ENCODE measurements around the gene TRPM3.

The TRPM3 gene

DNA sequence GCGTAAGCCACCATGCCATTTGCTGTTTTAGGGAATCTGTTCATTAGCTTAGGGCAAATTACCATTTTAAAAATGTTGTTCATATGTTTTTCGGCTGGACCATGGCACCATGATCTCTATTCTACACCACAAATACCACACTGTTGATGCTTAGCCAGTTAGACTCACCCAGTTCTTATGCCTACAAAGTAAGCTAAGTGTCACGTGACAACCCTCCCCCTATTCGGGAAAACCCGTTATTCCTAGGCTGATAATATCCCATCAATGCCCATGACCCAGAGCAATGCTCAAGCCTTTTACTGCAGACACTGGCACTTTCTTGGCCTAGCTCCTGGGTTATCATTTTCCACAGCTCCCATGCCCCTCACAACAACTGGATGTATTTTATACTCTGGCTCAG, 426.7 kb downstream of the TRPM3 start:
- no peak for DNase-seq (ENCODE audit: extremely low read depth, low read depth)
- TF ChIP-seq, protein P1, sequence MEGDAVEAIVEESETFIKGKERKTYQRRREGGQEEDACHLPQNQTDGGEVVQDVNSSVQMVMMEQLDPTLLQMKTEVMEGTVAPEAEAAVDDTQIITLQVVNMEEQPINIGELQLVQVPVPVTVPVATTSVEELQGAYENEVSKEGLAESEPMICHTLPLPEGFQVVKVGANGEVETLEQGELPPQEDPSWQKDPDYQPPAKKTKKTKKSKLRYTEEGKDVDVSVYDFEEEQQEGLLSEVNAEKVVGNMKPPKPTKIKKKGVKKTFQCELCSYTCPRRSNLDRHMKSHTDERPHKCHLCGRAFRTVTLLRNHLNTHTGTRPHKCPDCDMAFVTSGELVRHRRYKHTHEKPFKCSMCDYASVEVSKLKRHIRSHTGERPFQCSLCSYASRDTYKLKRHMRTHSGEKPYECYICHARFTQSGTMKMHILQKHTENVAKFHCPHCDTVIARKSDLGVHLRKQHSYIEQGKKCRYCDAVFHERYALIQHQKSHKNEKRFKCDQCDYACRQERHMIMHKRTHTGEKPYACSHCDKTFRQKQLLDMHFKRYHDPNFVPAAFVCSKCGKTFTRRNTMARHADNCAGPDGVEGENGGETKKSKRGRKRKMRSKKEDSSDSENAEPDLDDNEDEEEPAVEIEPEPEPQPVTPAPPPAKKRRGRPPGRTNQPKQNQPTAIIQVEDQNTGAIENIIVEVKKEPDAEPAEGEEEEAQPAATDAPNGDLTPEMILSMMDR (IDR thresholded peaks at IDR 0.05; ENCODE audit: low read depth, low read length), result no peak

DNA sequence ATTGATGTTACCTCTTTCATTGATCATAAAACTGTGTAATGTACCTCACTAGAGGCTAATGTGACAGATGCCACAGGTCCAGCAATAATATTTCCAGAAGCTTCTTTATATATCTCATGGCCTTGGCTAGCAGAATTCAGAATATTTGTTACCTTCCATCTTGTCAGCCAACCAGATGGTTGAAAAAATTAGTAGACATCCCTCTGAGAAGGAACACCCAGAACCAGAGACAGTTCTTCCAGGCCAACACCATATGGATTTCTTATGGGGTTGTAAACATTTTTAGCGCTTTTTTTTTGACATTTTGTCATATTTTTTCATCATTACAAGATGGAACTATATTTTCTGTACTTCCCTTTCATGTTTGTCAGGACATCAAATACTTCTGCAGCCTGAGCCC, 428.2 kb downstream of the TRPM3 start:
- TF ChIP-seq, protein P1 (IDR thresholded peaks at IDR 0.05; ENCODE audit: low read depth, low read length), result no peak
- DNase-seq (ENCODE audit: extremely low read depth, low read depth), result no peak

DNA sequence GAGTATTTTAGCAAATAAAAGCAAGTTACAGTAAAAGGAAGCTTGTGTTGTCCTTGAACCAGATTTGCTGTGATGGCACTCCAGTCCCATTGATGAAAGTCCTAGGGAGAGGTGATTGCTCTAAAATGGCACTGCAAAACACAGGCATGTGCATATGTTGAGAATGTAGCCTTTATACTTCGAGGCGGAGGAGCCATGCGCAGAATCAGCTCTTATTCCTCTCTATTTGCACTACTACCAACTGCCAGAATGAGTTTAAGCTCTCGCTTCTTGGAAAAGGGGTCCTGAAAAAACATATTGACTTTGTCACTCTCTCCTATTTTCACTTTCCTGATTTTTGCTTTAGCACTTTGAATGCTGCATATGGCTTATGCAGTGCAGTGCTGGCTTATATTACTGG, 429.0 kb downstream of the TRPM3 start:
- DNase-seq (ENCODE audit: extremely low read depth, low read depth), result no peak
- TF ChIP-seq, protein P1 (IDR thresholded peaks at IDR 0.05; ENCODE audit: low read depth, low read length), result no peak

DNA sequence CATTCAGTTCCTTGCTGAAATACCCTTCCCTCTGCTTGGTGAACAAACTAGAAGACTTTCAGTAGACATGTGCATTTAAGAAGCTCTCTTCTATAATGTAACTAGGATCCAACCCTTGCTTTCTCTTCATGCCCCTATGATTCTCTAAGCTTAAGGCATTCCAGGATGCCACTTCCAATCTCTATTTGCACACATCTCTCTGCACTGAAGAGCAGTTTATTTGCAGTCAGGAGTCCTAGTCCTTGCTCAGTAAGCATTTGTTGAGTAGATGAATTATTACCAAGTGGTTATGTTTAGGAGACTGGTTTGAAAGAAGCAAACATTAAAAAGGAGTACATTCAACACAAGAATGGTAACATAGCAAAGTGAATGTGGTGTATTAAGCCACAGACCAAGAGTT, 432.7 kb downstream of the TRPM3 start:
- DNase-seq (ENCODE audit: extremely low read depth, low read depth), result no peak
- TF ChIP-seq, protein P1 (IDR thresholded peaks at IDR 0.05; ENCODE audit: low read depth, low read length), result no peak

DNA sequence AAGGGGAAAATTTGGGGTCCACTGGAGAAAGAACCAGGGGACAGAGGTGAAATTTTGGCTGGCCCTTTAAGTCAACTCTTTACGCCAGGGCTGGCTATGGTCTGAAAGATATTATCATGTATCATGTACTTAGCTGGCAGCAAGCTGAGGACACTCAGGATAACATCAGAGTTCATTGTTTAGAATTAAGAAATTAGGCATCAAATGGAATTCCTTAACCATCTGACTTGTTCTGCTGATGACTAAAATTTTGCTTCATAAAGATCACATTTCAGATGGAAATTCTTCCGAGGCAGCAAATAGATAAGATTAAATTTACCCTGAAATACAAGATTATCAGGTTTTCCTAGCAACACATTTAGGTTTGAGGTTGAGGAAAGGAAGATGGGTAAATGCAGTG, 437.6 kb downstream of the TRPM3 start:
- TF ChIP-seq, protein P1 (IDR thresholded peaks at IDR 0.05; ENCODE audit: low read depth, low read length), result no peak
- DNase-seq (ENCODE audit: extremely low read depth, low read depth), result no peak

DNA sequence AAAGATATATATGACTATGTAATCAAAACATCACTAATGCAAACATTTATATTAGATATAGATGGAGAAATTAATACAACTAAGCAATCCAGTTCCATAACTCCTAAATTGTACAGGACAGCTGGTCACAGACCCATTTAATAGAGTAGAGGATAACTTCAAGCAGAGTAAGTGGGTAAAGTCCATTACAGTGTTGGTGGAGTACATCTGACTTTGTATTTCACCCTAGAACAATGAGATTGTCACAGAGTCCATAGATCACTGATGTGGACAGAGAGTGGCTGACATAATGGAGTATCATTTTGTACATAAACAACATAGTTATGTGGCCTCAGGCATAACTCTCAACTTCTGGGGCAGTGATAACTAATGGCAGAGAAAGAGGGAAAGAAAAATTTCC, 439.1 kb downstream of the TRPM3 start:
- TF ChIP-seq, protein P1 (IDR thresholded peaks at IDR 0.05; ENCODE audit: low read depth, low read length), result no peak
- DNase-seq (ENCODE audit: extremely low read depth, low read depth), result no peak

DNA sequence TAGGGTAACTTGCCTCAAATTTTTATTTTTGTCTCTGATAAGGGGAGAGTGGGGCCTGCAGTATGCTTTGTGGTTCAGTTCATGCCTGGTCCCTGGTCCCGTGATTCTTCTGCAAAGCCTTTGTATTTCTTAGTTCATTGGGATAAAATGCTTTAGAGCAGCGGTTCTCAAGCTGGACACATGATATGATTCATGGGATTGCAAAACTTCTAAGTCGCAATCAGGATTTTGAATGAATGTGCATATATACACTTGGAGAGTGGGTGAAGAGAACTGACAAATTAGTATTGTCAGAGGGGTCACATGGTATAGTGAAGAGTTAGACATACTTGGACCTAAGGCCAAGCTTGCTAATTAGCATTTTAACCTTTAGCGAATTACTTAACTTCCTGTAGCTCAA, 441.6 kb downstream of the TRPM3 start:
- TF ChIP-seq, protein P1 (IDR thresholded peaks at IDR 0.05; ENCODE audit: low read depth, low read length), result no peak
- DNase-seq (ENCODE audit: extremely low read depth, low read depth), result no peak
